OCI-LY1 (cell line): ENCODE results near the gene FYN.

Experiments used
- EZH2 ChIP-seq: fragments of 200-600 bp; sonication (generic), shearing (Covaris generic); IDR thresholded peaks from 2 replicates; pipeline ENCODE4 v1.8.0; 2017; ENCODE audit warnings: borderline replicate concordance, mixed run types, mild to moderate bottlenecking, antibody characterized with exemption, low read length, moderate library complexity, mixed read lengths
- TF ChIP-seq, protein P1 (sequence below): fragments of 200-600 bp; sonication (generic), shearing (Covaris generic); IDR thresholded peaks from 2 replicates; pipeline ENCODE4 v1.5.1; 2017; ENCODE audit warnings: mild to moderate bottlenecking, antibody characterized with exemption, low read length, moderate library complexity, mixed read lengths

DNA sequence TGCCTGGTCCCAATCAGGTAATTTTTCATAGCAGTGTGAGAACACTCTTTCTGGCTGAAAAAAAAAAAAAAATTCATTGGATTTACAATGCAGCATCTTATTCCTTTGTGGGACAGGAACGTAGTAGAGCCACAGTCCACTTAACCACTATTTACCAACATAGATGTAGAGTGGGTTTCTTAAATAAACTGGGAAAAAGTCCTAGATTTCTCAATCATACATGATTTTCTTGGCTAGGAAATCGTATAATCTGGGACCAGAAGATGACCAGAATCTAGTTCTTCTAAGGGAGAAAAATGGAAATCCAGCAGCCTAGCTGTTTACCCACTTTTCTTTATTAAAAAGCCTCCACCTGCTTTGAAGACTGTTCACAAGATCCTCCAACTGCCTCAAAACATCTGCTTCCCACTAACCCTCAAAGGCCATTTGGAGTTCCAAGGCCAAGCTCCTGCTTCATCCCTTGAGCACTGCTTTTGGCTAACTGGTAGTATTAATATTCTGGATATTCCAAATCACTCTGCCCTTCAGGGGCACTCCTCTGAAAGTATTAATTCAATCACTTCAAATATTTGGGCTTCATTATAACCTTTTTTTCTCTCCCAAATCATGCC, 70.4 kb downstream of the FYN start:
- TF ChIP-seq, protein P1, sequence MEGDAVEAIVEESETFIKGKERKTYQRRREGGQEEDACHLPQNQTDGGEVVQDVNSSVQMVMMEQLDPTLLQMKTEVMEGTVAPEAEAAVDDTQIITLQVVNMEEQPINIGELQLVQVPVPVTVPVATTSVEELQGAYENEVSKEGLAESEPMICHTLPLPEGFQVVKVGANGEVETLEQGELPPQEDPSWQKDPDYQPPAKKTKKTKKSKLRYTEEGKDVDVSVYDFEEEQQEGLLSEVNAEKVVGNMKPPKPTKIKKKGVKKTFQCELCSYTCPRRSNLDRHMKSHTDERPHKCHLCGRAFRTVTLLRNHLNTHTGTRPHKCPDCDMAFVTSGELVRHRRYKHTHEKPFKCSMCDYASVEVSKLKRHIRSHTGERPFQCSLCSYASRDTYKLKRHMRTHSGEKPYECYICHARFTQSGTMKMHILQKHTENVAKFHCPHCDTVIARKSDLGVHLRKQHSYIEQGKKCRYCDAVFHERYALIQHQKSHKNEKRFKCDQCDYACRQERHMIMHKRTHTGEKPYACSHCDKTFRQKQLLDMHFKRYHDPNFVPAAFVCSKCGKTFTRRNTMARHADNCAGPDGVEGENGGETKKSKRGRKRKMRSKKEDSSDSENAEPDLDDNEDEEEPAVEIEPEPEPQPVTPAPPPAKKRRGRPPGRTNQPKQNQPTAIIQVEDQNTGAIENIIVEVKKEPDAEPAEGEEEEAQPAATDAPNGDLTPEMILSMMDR, result no peak
- no peak for TF ChIP-seq EZH2
